HL-60 (cell line): ENCODE measurements around the gene ADRA2C.

Experiments
- DNase-seq, 2 experiments: peaks; one replicate each; pipeline ENCODE4 v3.0.0-alpha.2; 2010 to 2020; ENCODE audit warnings: low read depth in 1 of 2, low spot score in 1 of 2
- H3K27ac ChIP-seq: fragments of 250-450 bp; sonication (Bioruptor Pico); replicated peaks from 2 replicates; pipeline ENCODE4 v1.5.1; 2020; ENCODE audit warnings: mild to moderate bottlenecking, moderate library complexity
- H3K27me3 ChIP-seq: fragments of 250-450 bp; sonication (Bioruptor Pico); 2 replicates; pipeline ENCODE4 v1.5.1; 2021; ENCODE audit warnings: mild to moderate bottlenecking, moderate library complexity; ENCODE audit not compliant: insufficient read depth, poor library complexity, severe bottlenecking
- H3K4me3 ChIP-seq: replicated peaks from 2 replicates; pipeline ENCODE4 v1.5.1; 2011; ENCODE audit warnings: mild to moderate bottlenecking, control low read depth, low read length; ENCODE audit not compliant: insufficient read depth
- CTCF ChIP-seq: IDR thresholded peaks from one replicate; pipeline ENCODE4 v1.5.1; 2011; ENCODE audit warnings: low read length, control low read depth, inconsistent platforms; ENCODE audit not compliant: insufficient read depth
- GABPA ChIP-seq: IDR thresholded peaks from 2 replicates; pipeline ENCODE4 v1.6.1; 2012; ENCODE audit warnings: low read depth
- POLR2AphosphoS5 ChIP-seq: IDR thresholded peaks from 2 replicates; pipeline ENCODE4 v1.6.1; 2012; ENCODE audit warnings: low read depth
- REST ChIP-seq: IDR thresholded peaks from 2 replicates; pipeline ENCODE4 v1.6.1; 2012; ENCODE audit warnings: low read depth; ENCODE audit not compliant: insufficient replicate concordance
- SPI1 ChIP-seq: IDR thresholded peaks from 2 replicates; pipeline ENCODE4 v1.6.1; 2012; ENCODE audit warnings: low read depth, mild to moderate bottlenecking, borderline replicate concordance

Gene ADRA2C

GRCh38 chr4:3789587-3789986 is 23.4 kb downstream of the ADRA2C start:
- H3K27ac ChIP-seq: no peak overlapping the region
- H3K27me3 ChIP-seq: no peaks in the 10 kb centered on the region
- no peak for TF ChIP-seq SPI1
- no peak for TF ChIP-seq CTCF
- TF ChIP-seq REST: no peak
- no peak for TF ChIP-seq POLR2AphosphoS5
- no peak for TF ChIP-seq GABPA
- DNase-seq: no peak
- no peak overlapping the region for H3K4me3 ChIP-seq

- no peaks in the 10 kb centered on the region for H3K27me3 ChIP-seq
- no peak overlapping the region for H3K27ac ChIP-seq
- no peak for DNase-seq
- no peak overlapping the region for H3K4me3 ChIP-seq
- no peak for TF ChIP-seq POLR2AphosphoS5
- TF ChIP-seq SPI1: no peak
- no peak for TF ChIP-seq CTCF
- TF ChIP-seq REST: no peak
- no peak for TF ChIP-seq GABPA
Measured at GRCh38 chr4:3790006-3790561, 23.9 kb downstream of the ADRA2C start.

- no peak for TF ChIP-seq CTCF
- DNase-seq: no peak
- Histone ChIP-seq H3K27me3 (no peaks in the 10 kb centered on the region), H3K4me3 (no peak overlapping the region), H3K27ac (no peak overlapping the region)
Measured at GRCh38 chr4:3791256-3791655, 25.1 kb downstream of the ADRA2C start.

- peak; percentile 97 for TF ChIP-seq REST
- TF ChIP-seq SPI1: no peak
- H3K4me3 ChIP-seq: no peak overlapping the region
- no peak for DNase-seq
- H3K27ac ChIP-seq: no peak overlapping the region
- no peaks in the 10 kb centered on the region for H3K27me3 ChIP-seq
Measured at GRCh38 chr4:3791910-3792542, 25.8 kb downstream of the ADRA2C start.
